Glomerular endothelial cell (primary cell): ENCODE data around the gene PTPRD. TPM values are rescaled to one million over a fixed set of nuclear protein-coding genes. Genes with fewer than 3 reads are reported as not detected.

ENCODE experiments used
- DNase-seq: peaks from one replicate; pipeline ENCODE4 v3.0.0-alpha.2; 2011; ENCODE audit warnings: low read depth, low spot score; ENCODE audit errors: extremely low read depth
- total RNA-seq: library from RNA; depleted of rRNA; stranded (reverse); fragments of >200 nt; gene quantifications from 2 replicates; pipeline ENCODE4 v1.2.3, GENCODE V29; 2015

The PTPRD gene
- total RNA-seq, 1 donor from 2014 or later, result 4.1 TPM

GRCh38 chr9:8349376-8349775, 2263.4 kb downstream of the PTPRD start:
- no peak for DNase-seq

GRCh38 chr9:8348756-8349155, 2264.0 kb downstream of the PTPRD start:
- no peak for DNase-seq

GRCh38 chr9:8346296-8346695, 2266.5 kb downstream of the PTPRD start:
- DNase-seq, result no peak

- no peak for DNase-seq
These were observed 2273.9 kb downstream of the PTPRD start for GRCh38 chr9:8338767-8339510.

GRCh38 chr9:8337834-8338766, 2274.7 kb downstream of the PTPRD start:
- DNase-seq, result no peak

- DNase-seq, result no peak
These were observed 2279.9 kb downstream of the PTPRD start for GRCh38 chr9:8332871-8333270.

GRCh38 chr9:8332331-8332650, 2280.5 kb downstream of the PTPRD start:
- no peak for DNase-seq

- no peak for DNase-seq
These were observed 2281.1 kb downstream of the PTPRD start for GRCh38 chr9:8331507-8332330.

GRCh38 chr9:8329561-8330283, 2283.1 kb downstream of the PTPRD start:
- DNase-seq, result no peak

GRCh38 chr9:8315211-8315610, 2297.6 kb downstream of the PTPRD start:
- DNase-seq, result no peak

GRCh38 chr9:8309258-8309657, 2303.5 kb downstream of the PTPRD start:
- DNase-seq, result no peak

GRCh38 chr9:8304720-8305119, 2308.1 kb downstream of the PTPRD start:
- DNase-seq, result no peak

- peak; percentile 16 for DNase-seq
These were observed 2311.5 kb downstream of the PTPRD start for GRCh38 chr9:8301296-8301695.

GRCh38 chr9:8297047-8297446, 2315.8 kb downstream of the PTPRD start:
- no peak for DNase-seq

GRCh38 chr9:8292657-8293056, 2320.1 kb downstream of the PTPRD start:
- DNase-seq, result no peak

GRCh38 chr9:8289681-8290080, 2323.1 kb downstream of the PTPRD start:
- no peak for DNase-seq

- no peak for DNase-seq
These were observed 2324.8 kb downstream of the PTPRD start for GRCh38 chr9:8287970-8288369.

GRCh38 chr9:8287501-8287900, 2325.3 kb downstream of the PTPRD start:
- DNase-seq, result no peak

- no peak for DNase-seq
These were observed 2327.9 kb downstream of the PTPRD start for GRCh38 chr9:8284884-8285283.

GRCh38 chr9:8282535-8282934, 2330.3 kb downstream of the PTPRD start:
- no peak for DNase-seq
